Fibroblast of lung (primary cell): ENCODE data around the gene PROB1. TPM values are rescaled to one million over a fixed set of nuclear protein-coding genes. Genes with fewer than 3 reads are reported as not detected.
A peak's percentile ranks its signal among the peaks of the same experiment; 100 is the strongest.

Experiments
- DNase-seq, 2 donors: peaks; one replicate each; pipeline versions ENCODE4 v3.0.0 to v3.0.0-alpha.2; 2010; ENCODE audit warnings: low read depth in 2 of 2
- H2AFZ ChIP-seq: 2 replicates; pipeline ENCODE4 v1.5.1; 2012; ENCODE audit warnings: low read length, control low read depth, inconsistent platforms
- H3K27ac ChIP-seq: 2 replicates; pipeline ENCODE4 v1.5.1; 2011; ENCODE audit warnings: low read length, control low read depth; ENCODE audit not compliant: insufficient read depth
- H3K27me3 ChIP-seq: 2 replicates; pipeline ENCODE4 v1.5.1; 2011; ENCODE audit warnings: mild to moderate bottlenecking, low read length; ENCODE audit not compliant: control insufficient read depth, insufficient read depth
- H3K36me3 ChIP-seq: 2 replicates; pipeline ENCODE4 v1.5.1; 2011; ENCODE audit warnings: low read length; ENCODE audit not compliant: control insufficient read depth, insufficient read depth
- H3K4me1 ChIP-seq: 2 replicates; pipeline ENCODE4 v1.5.1; 2011; ENCODE audit warnings: low read length; ENCODE audit not compliant: control insufficient read depth, insufficient read depth; ENCODE audit errors: extremely low read depth
- H3K4me2 ChIP-seq: 2 replicates; pipeline ENCODE4 v1.5.1; 2011; ENCODE audit warnings: low read length, control low read depth; ENCODE audit not compliant: insufficient read depth; ENCODE audit errors: extremely low read depth
- H3K4me3 ChIP-seq, 4 experiments: fragments of 200-600 bp in 1 of 4; sonication (generic) in 1 of 4; replicated peaks in 1 of 4; 2 replicates each; pipeline ENCODE4 v1.5.1; 2011 to 2016; ENCODE audit warnings: low read length in 4 of 4, low read depth in 3 of 4, mild to moderate bottlenecking in 3 of 4, control low read depth in 2 of 4, inconsistent platforms in 1 of 4, mixed read lengths in 1 of 4; ENCODE audit not compliant: insufficient read depth in 1 of 4; ENCODE audit errors: control extremely low read depth in 1 of 4
- H3K79me2 ChIP-seq: 2 replicates; pipeline ENCODE4 v1.5.1; 2012; ENCODE audit warnings: mild to moderate bottlenecking, low read length, inconsistent platforms; ENCODE audit not compliant: control insufficient read depth, insufficient read depth
- H3K9ac ChIP-seq: 2 replicates; pipeline ENCODE4 v1.5.1; 2011; ENCODE audit warnings: mild to moderate bottlenecking, low read length, control low read depth; ENCODE audit not compliant: insufficient read depth
- H3K9me3 ChIP-seq: 2 replicates; pipeline ENCODE4 v1.5.1; 2012; ENCODE audit warnings: low read depth, low read length; ENCODE audit not compliant: control insufficient read depth, insufficient read depth
- H4K20me1 ChIP-seq: 2 replicates; pipeline ENCODE4 v1.5.1; 2011; ENCODE audit warnings: low read length; ENCODE audit not compliant: control insufficient read depth, insufficient read depth; ENCODE audit errors: extremely low read depth
- EZH2 ChIP-seq: IDR thresholded peaks from 2 replicates; pipeline ENCODE4 v1.5.1; 2012; ENCODE audit warnings: low read length, control low read depth, mild to moderate bottlenecking; ENCODE audit errors: missing control alignments
- polyA plus RNA-seq, 2 donors: library from polyadenylated mRNA; depleted of rRNA in 1 of 2; stranded (reverse) in 1 of 2; unstranded in 1 of 2; fragments of >200 nt; gene quantifications; 2 replicates each; pipeline ENCODE4 v1.2.1, GENCODE V29; 2011 to 2012; ENCODE audit warnings: missing spikeins in 1 of 2
- total RNA-seq: library from RNA; depleted of rRNA; stranded (reverse); fragments of >200 nt; gene quantifications from 2 replicates; pipeline ENCODE4 v1.2.1, GENCODE V29; 2014
- TF ChIP-seq, protein P1 (sequence below), 2 donors: IDR thresholded peaks in 1 of 2; conservative IDR thresholded peaks in 1 of 2; 1 replicate in 1 of 2; 2 replicates in 1 of 2; pipeline ENCODE4 v1.5.1; 2011 to 2012; ENCODE audit warnings: low read length in 2 of 2, control low read depth in 1 of 2, inconsistent platforms in 1 of 2, low read depth in 1 of 2, mild to moderate bottlenecking in 1 of 2

Gene PROB1
- total and polyA plus RNA-seq, 2 donors (not counting 1 experiment from before 2014, with no cell fraction given), result 0.34 to 1.5 TPM

DNA sequence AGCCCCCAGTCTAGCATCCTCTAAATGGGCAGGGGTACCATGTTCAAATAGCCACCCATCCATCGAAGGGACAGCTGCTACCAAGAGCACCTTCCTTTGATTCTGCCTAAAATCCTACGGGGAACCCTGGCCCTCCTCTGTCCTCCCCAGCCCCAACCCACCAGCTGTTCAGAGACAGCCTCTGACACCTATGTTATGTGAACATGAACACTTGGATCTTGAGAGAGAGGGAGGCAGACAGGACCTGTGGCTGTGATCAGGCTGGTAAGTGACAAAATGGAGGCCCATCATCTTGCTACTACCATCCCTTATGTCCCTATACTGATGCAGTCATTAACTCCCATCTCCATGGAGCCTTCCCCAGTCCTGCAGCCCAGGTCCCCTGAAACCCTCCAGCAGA, 20.0 kb downstream of the PROB1 start:
- H3K4me1 ChIP-seq, result no peaks in the 10 kb centered on the region
- no peak for DNase-seq
- H3K4me2 ChIP-seq, result no peak overlapping the region
- H3K27ac ChIP-seq, result no peak overlapping the region
- H3K36me3 ChIP-seq, result no peaks in the 10 kb centered on the region
- H3K79me2 ChIP-seq, result no peaks in the 10 kb centered on the region
- H4K20me1 ChIP-seq, result no peaks in the 10 kb centered on the region
- no peak for TF ChIP-seq EZH2
- TF ChIP-seq, protein P1, sequence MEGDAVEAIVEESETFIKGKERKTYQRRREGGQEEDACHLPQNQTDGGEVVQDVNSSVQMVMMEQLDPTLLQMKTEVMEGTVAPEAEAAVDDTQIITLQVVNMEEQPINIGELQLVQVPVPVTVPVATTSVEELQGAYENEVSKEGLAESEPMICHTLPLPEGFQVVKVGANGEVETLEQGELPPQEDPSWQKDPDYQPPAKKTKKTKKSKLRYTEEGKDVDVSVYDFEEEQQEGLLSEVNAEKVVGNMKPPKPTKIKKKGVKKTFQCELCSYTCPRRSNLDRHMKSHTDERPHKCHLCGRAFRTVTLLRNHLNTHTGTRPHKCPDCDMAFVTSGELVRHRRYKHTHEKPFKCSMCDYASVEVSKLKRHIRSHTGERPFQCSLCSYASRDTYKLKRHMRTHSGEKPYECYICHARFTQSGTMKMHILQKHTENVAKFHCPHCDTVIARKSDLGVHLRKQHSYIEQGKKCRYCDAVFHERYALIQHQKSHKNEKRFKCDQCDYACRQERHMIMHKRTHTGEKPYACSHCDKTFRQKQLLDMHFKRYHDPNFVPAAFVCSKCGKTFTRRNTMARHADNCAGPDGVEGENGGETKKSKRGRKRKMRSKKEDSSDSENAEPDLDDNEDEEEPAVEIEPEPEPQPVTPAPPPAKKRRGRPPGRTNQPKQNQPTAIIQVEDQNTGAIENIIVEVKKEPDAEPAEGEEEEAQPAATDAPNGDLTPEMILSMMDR (conservative IDR thresholded peaks at IDR 0.05 in 1 of 2, IDR thresholded peaks at IDR 0.05 in 1 of 2; ENCODE audit: low read depth in 1 of 2, low read length in 2 of 2), result no peak
- no peaks in the 10 kb centered on the region for H3K9me3 ChIP-seq
- H3K9ac ChIP-seq, result no peak overlapping the region
- H3K4me3 ChIP-seq, result no peak overlapping the region
- no peak overlapping the region for H2AFZ ChIP-seq
- H3K27me3 ChIP-seq, result no peaks in the 10 kb centered on the region

DNA sequence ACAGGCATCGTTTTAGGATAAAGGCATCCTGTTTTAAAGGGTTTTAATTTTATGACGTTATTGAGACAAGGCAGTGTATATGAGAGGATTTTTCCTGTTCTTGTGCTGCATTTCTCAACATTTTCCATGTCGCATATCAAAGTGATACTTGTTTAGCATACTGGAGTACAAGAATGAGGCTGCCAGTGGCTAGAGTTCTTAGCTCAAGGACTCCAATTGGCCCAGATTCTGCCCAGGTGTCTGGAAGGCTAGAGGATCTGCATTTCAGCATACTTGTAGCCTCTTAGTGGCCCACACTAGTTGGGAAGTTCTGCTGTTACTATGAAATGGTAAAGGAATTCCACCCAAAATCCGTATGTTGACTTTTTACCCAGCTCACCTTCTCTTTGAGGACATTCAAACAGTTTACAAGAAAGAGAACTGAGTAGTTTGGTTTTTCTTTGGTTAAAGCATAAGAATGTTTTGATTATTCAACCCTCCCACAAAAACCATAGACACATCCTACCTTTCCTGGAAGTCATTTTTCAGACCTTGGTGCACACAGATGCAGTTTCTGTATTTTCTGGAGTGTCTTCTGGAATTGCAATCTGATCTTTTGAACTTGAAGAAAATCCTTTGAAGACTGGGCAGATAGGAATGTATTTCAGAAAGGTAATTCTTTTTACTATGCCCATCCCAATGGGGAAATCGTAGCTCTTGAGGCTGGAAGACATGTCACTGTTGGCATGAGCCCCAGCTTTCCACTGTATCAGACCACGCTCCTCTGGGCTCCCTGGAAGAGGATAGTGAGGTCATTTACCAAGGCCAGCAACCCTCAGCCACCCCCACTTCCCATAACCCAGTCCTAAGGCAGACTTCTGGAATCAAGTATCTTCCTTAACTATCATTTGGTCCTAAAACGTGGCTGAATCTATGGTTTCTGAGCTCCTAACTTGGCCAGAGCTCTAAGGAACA, 23.1 kb downstream of the PROB1 start:
- DNase-seq, result peak in 1 of 2 donors; percentile 76
- Histone ChIP-seq H3K27me3 (no peaks in the 10 kb centered on the region), H3K4me1 (no peaks in the 10 kb centered on the region), H3K79me2 (no peaks in the 10 kb centered on the region), H3K4me3 (no peak overlapping the region), H2AFZ (no peak overlapping the region), H3K4me2 (no peak overlapping the region), H4K20me1 (no peaks in the 10 kb centered on the region), H3K9ac (no peak overlapping the region), H3K27ac (no peak overlapping the region), H3K9me3 (no peaks in the 10 kb centered on the region), H3K36me3 (peaks cover under 1% of the 10 kb centered on the region)
- no peak for TF ChIP-seq EZH2
- TF ChIP-seq, protein P1 (conservative IDR thresholded peaks at IDR 0.05 in 1 of 2, IDR thresholded peaks at IDR 0.05 in 1 of 2; ENCODE audit: low read depth in 1 of 2, low read length in 2 of 2), result no peak

DNA sequence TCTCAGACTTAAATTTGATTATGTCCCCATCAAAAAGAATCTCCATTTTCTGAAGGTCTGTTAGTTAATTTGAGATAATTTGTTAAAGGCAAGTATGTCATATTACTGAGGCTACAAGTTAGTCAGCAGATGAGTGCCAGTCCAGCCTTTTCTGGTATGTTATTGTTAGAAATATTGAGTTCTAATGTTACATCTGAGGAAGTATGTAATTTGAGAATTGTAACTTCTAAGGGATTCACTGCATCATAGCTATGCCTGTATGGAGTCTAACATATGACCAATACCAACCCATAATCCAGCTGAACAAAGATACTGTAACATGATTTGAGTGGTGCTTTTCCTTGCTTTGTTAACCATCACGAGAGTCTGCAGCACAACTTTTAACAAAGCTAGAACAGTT, 25.7 kb downstream of the PROB1 start:
- peak overlapping the region; percentile 8 for H3K4me2 ChIP-seq
- no peak overlapping the region for H3K9ac ChIP-seq
- H3K36me3 ChIP-seq, result peaks cover 2% of the 10 kb centered on the region
- DNase-seq, result peak; percentile 70 to 82
- H3K27me3 ChIP-seq, result no peaks in the 10 kb centered on the region
- TF ChIP-seq EZH2, result no peak
- TF ChIP-seq, protein P1 (conservative IDR thresholded peaks at IDR 0.05 in 1 of 2, IDR thresholded peaks at IDR 0.05 in 1 of 2; ENCODE audit: low read depth in 1 of 2, low read length in 2 of 2), result no peak
- H3K4me1 ChIP-seq, result no peaks in the 10 kb centered on the region
- no peak overlapping the region for H3K27ac ChIP-seq
- no peaks in the 10 kb centered on the region for H3K9me3 ChIP-seq
- H3K79me2 ChIP-seq, result no peaks in the 10 kb centered on the region
- no peaks in the 10 kb centered on the region for H4K20me1 ChIP-seq
- no peak overlapping the region for H3K4me3 ChIP-seq
- no peak overlapping the region for H2AFZ ChIP-seq
